Smooth muscle cell (in vitro differentiated cells): Measurements from ENCODE around the gene HLA-DPB1. TPM values are rescaled to one million over a fixed set of nuclear protein-coding genes. Genes with fewer than 3 reads are reported as not detected.
"Not testable (repeated sequence)": the region's sequence is repeated elsewhere in the genome, so short reads cannot be mapped to it uniquely, and the experiment has no call there.

ENCODE experiments used
- DNase-seq: peaks from one replicate; lab custom pipeline; 2025; ENCODE audit not compliant: unreplicated experiment; lab: John Stamatoyannopoulos, UW
- H2AFZ ChIP-seq: fragments of 200-600 bp; sonication (generic); 2 replicates; pipeline ENCODE4 v1.6.0; 2016; ENCODE audit warnings: antibody characterized with exemption, low read depth, mild to moderate bottlenecking
- H3F3A ChIP-seq: fragments of 200-600 bp; sonication (generic); 2 replicates; pipeline ENCODE4 v1.6.0; 2017; ENCODE audit warnings: antibody characterized with exemption, low read depth
- H3K27ac ChIP-seq: fragments of 200-600 bp; sonication (generic); 2 replicates; pipeline ENCODE4 v1.5.1; 2016; ENCODE audit warnings: low read depth, mild to moderate bottlenecking
- H3K27me3 ChIP-seq: fragments of 200-600 bp; sonication (generic); 2 replicates; pipeline ENCODE4 v1.6.1; 2016; ENCODE audit warnings: low read depth, mild to moderate bottlenecking
- H3K36me3 ChIP-seq: fragments of 200-600 bp; sonication (generic); 2 replicates; pipeline ENCODE4 v1.5.1; 2016; ENCODE audit warnings: low read depth
- H3K4me1 ChIP-seq: fragments of 200-600 bp; sonication (generic); 2 replicates; pipeline ENCODE4 v1.5.1; 2016; ENCODE audit warnings: low read depth
- H3K4me2 ChIP-seq: fragments of 200-600 bp; sonication (generic); 2 replicates; pipeline ENCODE4 v1.6.0; 2016; ENCODE audit warnings: mild to moderate bottlenecking
- H3K4me3 ChIP-seq: fragments of 200-600 bp; sonication (generic); 2 replicates; pipeline ENCODE4 v1.5.1; 2016; ENCODE audit warnings: mild to moderate bottlenecking
- H3K79me2 ChIP-seq: fragments of 200-600 bp; sonication (generic); 2 replicates; pipeline ENCODE4 v1.6.0; 2016; ENCODE audit warnings: low read depth, mild to moderate bottlenecking
- H3K9ac ChIP-seq: fragments of 200-600 bp; sonication (generic); 2 replicates; pipeline ENCODE4 v1.6.0; 2016; ENCODE audit warnings: low read depth
- H3K9me3 ChIP-seq: fragments of 200-600 bp; sonication (generic); replicated peaks from 2 replicates; pipeline ENCODE4 v1.5.1; 2016; ENCODE audit warnings: low read depth
- H4K20me1 ChIP-seq: fragments of 200-600 bp; sonication (generic); 2 replicates; pipeline ENCODE4 v1.6.0; 2016; ENCODE audit warnings: low read depth
- WGBS: methylation state at CpG from one replicate; pipeline ENCODE4 v1.1.7; 2016; ENCODE audit warnings: low lambda C conversion rate; 5-methylcytosine and 5-hydroxymethylcytosine counted together
- polyA plus RNA-seq: library from polyadenylated mRNA; unstranded; fragments of >200 nt; fragmentation: Nextera tagmentation; extraction: Ambion mirVana; gene quantifications from 2 replicates; pipeline ENCODE4 v1.2.1, GENCODE V29; 2016
- total RNA-seq: library from RNA; depleted of rRNA; stranded (reverse); fragments of >200 nt; gene quantifications from 2 replicates; pipeline ENCODE4 v1.2.3, GENCODE V29; 2014
- TF ChIP-seq, protein P1 (sequence below): fragments of 200-600 bp; sonication (generic); IDR thresholded peaks from 2 replicates; pipeline ENCODE4 v1.5.1; 2017; ENCODE audit warnings: borderline replicate concordance, mild to moderate bottlenecking, antibody characterized with exemption; ENCODE audit not compliant: insufficient read depth, poor library complexity, severe bottlenecking

The HLA-DPB1 gene
- total and polyA plus RNA-seq, 2 experiments from 2014 or later = 14.8 to 19.4 TPM

DNA sequence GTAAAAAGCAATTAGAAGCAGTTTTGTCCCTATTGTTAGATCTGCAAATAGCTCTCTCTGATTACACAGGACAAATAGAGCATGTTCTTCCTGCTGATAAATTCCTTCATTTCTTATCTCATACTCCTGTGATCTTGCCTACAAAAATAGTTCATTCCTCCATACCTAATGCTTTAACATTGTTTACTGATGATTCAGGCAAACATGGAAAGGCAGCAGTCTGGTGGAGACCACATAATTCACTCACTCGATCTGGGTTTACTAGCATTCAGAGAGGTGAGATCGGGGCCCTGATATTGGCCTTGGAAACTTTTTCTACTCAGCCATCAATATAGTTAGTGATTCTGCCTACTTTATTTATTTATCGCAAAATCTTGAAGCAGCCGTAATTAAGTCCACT, 22.6 kb upstream of the HLA-DPB1 start:
- H4K20me1 ChIP-seq = no peaks in the 10 kb centered on the region
- TF ChIP-seq, protein P1, sequence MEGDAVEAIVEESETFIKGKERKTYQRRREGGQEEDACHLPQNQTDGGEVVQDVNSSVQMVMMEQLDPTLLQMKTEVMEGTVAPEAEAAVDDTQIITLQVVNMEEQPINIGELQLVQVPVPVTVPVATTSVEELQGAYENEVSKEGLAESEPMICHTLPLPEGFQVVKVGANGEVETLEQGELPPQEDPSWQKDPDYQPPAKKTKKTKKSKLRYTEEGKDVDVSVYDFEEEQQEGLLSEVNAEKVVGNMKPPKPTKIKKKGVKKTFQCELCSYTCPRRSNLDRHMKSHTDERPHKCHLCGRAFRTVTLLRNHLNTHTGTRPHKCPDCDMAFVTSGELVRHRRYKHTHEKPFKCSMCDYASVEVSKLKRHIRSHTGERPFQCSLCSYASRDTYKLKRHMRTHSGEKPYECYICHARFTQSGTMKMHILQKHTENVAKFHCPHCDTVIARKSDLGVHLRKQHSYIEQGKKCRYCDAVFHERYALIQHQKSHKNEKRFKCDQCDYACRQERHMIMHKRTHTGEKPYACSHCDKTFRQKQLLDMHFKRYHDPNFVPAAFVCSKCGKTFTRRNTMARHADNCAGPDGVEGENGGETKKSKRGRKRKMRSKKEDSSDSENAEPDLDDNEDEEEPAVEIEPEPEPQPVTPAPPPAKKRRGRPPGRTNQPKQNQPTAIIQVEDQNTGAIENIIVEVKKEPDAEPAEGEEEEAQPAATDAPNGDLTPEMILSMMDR = no peak
- no peaks in the 10 kb centered on the region for H3K9me3 ChIP-seq
- H3K4me1 ChIP-seq = no peaks in the 10 kb centered on the region
- H3K4me3 ChIP-seq = no peak overlapping the region
- DNase-seq = no peak
- no peak overlapping the region for H3K4me2 ChIP-seq
- no peaks in the 10 kb centered on the region for H3K79me2 ChIP-seq
- H3K27me3 ChIP-seq = peaks cover 13% of the 10 kb centered on the region
- no peak overlapping the region for H2AFZ ChIP-seq
- no peaks in the 10 kb centered on the region for H3F3A ChIP-seq
- no peak overlapping the region for H3K27ac ChIP-seq
- no peaks in the 10 kb centered on the region for H3K36me3 ChIP-seq
- WGBS = 51% methylated on average over 4 of the region's 4 CpGs
- H3K9ac ChIP-seq = no peak overlapping the region

DNA sequence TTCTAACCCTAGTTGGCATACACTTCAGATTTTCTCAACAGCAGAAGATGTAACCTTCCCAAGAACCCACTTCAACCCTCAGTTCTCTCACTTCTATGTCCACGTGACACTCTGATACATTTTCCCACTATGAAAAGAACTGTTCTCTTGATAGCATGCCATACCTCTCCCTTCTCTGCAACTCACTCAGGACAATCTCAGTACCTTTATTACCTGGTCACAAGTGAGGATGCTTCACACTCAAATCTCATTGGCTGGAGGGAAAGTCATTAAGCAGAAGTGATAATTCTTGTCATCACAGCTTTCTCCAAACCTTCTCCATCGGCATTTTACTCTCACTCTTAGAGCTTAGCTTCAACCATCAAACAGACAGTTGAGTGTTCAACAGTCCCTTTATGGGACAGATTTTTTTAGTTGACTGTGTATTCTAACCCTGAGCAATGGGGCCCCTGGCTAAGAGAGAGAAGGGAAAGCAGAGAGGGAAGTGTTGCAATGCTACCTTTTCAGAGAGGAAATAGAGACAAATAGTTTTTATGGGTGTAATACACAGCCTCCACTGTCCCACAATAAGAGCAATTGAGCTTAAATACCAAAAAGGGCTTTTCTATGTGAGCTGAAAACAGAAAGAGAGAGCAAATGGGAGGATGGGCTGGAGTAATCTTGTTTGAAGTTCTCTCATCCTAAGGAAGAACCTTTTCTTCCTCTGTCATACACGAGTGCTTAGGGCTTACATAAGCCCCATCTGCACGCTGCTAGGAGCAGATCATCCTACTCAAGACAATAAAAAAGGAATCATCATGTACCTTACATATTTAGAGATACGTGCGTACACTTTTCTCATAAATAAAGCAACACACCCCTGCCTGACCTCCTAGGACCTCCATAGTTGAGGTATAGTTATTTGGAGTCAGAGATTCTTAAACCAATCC, 18.3 kb upstream of the HLA-DPB1 start:
- TF ChIP-seq, protein P1 = no peak

DNA sequence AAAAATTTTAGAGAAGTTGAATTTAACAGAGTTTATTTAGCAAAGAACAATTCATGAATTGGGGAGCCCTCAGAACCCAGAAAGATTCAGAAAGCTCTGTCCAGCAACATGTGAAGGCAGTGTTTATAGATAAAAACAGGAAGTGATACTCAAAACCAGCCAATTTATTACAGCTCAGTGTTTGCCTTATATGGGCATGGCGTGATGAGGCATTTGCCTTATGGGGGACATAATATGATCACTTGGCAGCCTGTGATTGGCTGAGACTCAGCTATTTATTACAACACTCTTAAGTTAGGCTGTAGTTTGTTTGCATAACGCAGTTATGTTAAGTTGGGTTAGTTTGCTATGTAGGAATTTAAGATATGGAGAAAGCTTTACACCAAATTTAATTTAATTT, 13.8 kb upstream of the HLA-DPB1 start:
- H3F3A ChIP-seq = no peaks in the 10 kb centered on the region
- TF ChIP-seq, protein P1 = no peak
- no peak overlapping the region for H3K4me2 ChIP-seq
- H3K9me3 ChIP-seq = no peaks in the 10 kb centered on the region
- DNase-seq = no peak
- no peak overlapping the region for H3K27ac ChIP-seq
- WGBS = 87% methylated on average over 2 of the region's 2 CpGs
- H3K79me2 ChIP-seq = no peaks in the 10 kb centered on the region
- no peaks in the 10 kb centered on the region for H3K36me3 ChIP-seq
- no peak overlapping the region for H3K4me3 ChIP-seq
- H3K4me1 ChIP-seq = no peaks in the 10 kb centered on the region
- no peak overlapping the region for H2AFZ ChIP-seq
- H3K27me3 ChIP-seq = peaks cover 14% of the 10 kb centered on the region
- no peak overlapping the region for H3K9ac ChIP-seq
- H4K20me1 ChIP-seq = no peaks in the 10 kb centered on the region

More for the DNA sequence above, 18.3 kb upstream of the HLA-DPB1 start:
- DNase-seq = no peak
- Histone ChIP-seq H3K9ac (no peak overlapping the region), H3K4me3 (no peak overlapping the region), H4K20me1 (no peaks in the 10 kb centered on the region), H3K36me3 (no peaks in the 10 kb centered on the region), H2AFZ (no peak overlapping the region), H3K4me1 (no peaks in the 10 kb centered on the region), H3K27ac (no peak overlapping the region), H3K79me2 (no peaks in the 10 kb centered on the region), H3K9me3 (no peaks in the 10 kb centered on the region), H3F3A (no peaks in the 10 kb centered on the region), H3K27me3 (peaks cover 17% of the 10 kb centered on the region), H3K4me2 (no peak overlapping the region)
- WGBS = 72% methylated on average over 6 of the region's 6 CpGs

DNA sequence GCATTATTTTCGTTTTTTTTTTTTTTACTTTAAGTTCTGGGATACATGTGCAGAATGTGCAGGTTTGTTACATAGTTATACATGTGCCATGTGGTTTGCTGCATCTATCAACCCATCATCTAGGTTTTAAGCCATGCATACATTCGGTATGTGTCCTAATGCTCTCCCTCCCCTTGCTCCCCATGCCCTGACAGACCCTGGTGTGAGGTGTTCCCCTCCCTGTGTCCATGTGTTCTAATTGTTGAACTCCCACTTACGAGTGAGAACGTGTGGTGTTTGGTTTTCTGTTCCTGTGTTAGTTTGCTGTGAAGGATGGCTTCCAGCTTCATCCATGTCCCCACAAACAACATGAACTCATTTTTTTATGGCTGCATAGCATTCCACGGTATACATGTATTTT, 12.4 kb upstream of the HLA-DPB1 start:
- not testable (repeated sequence) for H3K27me3 ChIP-seq, H3K9ac ChIP-seq, H3K4me2 ChIP-seq, DNase-seq, H3K79me2 ChIP-seq, H3K9me3 ChIP-seq, H2AFZ ChIP-seq, H3K4me3 ChIP-seq, H3F3A ChIP-seq, H3K27ac ChIP-seq, H3K4me1 ChIP-seq, H4K20me1 ChIP-seq, H3K36me3 ChIP-seq
- 75% methylated on average over 5 of the region's 5 CpGs for WGBS
